Psoas muscle (tissue), 8 donors: ENCODE data around the gene NME3. TPM values are rescaled to one million over a fixed set of nuclear protein-coding genes. Genes with fewer than 3 reads are reported as not detected.
A peak's percentile ranks its signal among the peaks of the same experiment; 100 is the strongest.

Experiments
- ATAC-seq, 4 donors: fragments of 200-7000 bp; cut with Tn5 transposase; one replicate each; pipeline ENCODE4 v1.9.1; 2020; ENCODE audit warnings: moderate library complexity in 3 of 4, mild to moderate bottlenecking in 2 of 4
- DNase-seq, 2 donors: peaks; one replicate each; pipeline ENCODE4 v3.0.0-alpha.2; 2020
- H3K27ac ChIP-seq: fragments of 200-600 bp; one replicate; pipeline ENCODE4 v1.8.0; 2022
- H3K27me3 ChIP-seq, 3 donors: fragments of 200-600 bp in 1 of 3; one replicate each; pipeline versions ENCODE4 v1.6.1 to v1.8.0; 2013 to 2022; ENCODE audit warnings: low read length in 2 of 3, mild to moderate bottlenecking in 2 of 3, moderate library complexity in 1 of 3; ENCODE audit not compliant: insufficient read depth in 3 of 3
- H3K36me3 ChIP-seq, 2 donors: fragments of 200-600 bp in 1 of 2; one replicate each; pipeline versions ENCODE4 v1.6.1 to v1.8.0; 2013 to 2022; ENCODE audit warnings: low read depth in 1 of 2, mild to moderate bottlenecking in 1 of 2, moderate library complexity in 1 of 2; ENCODE audit not compliant: insufficient read depth in 1 of 2
- H3K4me1 ChIP-seq: fragments of 200-600 bp; one replicate; pipeline ENCODE4 v1.8.0; 2022
- H3K4me3 ChIP-seq: fragments of 200-600 bp; one replicate; pipeline ENCODE4 v1.8.0; 2022; ENCODE audit warnings: mild to moderate bottlenecking
- H3K9me3 ChIP-seq: fragments of 200-600 bp; one replicate; pipeline ENCODE4 v1.8.0; 2022
- WGBS, 3 donors: extraction: QIAGEN DNeasy Blood & Tissue Kit; methylation state at CpG; one replicate each; pipeline versions ENCODE4 v1.1.6 to v1.1.7; 2013; 5-methylcytosine and 5-hydroxymethylcytosine counted together
- intact Hi-C, 2 donors: fragments of 100-400 bp; cut with DNase I; formaldehyde crosslinking; loops; one replicate each; pipeline versions ENCODE4 v1.11.0 to v1.14.2; 2022
- polyA plus RNA-seq, 3 donors: library from polyadenylated mRNA; stranded (reverse); fragments of 200-250 nt; gene quantifications; one replicate each; pipeline ENCODE4 v1.2.3, GENCODE V29; 2013
- total RNA-seq, 4 donors: library from RNA; stranded (reverse); fragmentation: NEBNext Ultra II Directional in 2 of 4; extraction: Animal tissue kit (Norgen Biotek cat#: 25700) in 2 of 4; gene quantifications; one replicate each; pipeline versions ENCODE4 v1.2.1 to v1.2.4, GENCODE V29; 2021 to 2023
- TF ChIP-seq, protein P1 (sequence below): fragments of 200-600 bp; IDR thresholded peaks from one replicate; pipeline ENCODE4 v1.8.0; 2022; ENCODE audit warnings: antibody characterized with exemption
- donor health status: healthy with polysubstance abuse.
- donor health status: DM: no; HTN: no; CAD: no; lungs with moderate emphysema.
- donor health status: Bipolar disorder and iron deficiency.
- donor health status: healthy.
- donor health status: DM: yes; HTN: yes; CAD: no.
- donor health status: DM: no; HTN: no; CAD: no.
- donor health status: DM: no; HTN: no; CAD: no.
- donor health status: DM: yes; HTN: yes; CAD: no.

The NME3 gene
- total and polyA plus RNA-seq, 7 donors: 9.9 to 27.1 (median 18.8) TPM

DNA sequence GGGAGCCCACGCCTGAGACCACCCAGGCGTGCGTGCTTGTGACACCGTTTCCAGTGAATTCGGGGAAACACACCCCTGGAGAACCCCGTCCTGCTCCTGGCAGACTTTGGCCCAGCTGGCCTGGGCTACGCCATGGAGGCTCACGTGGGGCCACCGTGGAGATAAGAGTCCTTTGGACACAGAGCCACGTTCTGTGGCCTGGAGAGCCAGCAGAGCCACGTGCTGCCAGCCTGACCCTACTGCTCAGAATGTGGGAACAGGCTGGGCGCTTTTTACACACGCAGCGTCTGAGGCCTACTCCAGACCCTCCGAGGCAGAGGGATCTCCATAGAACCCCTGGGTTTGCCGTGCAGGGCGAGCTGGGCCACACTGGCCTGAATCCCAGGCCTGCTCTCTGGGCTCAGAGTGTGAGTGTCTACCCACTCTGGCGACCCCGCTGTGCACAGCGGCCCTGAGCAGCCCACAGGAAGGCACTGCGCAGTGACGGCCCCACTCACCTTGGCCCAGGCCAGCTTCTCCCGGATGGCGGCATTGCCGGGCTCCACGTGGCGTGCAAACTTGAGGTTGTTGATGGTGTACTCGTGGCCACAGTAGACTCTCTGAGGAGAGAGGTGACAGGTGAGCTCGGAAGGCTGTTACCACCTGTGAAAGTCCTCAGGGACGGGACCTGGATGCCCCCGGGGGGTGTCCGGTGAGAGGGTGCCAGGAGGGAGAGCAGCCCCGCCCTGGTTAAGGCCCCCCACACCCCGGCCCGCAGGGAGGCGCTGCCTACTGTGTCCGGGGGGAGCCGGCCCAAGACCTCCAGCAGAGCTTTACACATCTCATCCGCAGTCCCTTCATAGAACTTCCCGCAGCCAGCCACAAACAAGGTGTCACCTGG is 45.3 kb upstream of the NME3 start:
- no peaks in the 10 kb centered on the region for H3K4me1 ChIP-seq
- no peak overlapping the region for H3K4me3 ChIP-seq
- H3K36me3 ChIP-seq: peaks cover 0 to 74% of the 10 kb centered on the region in 2 donors
- TF ChIP-seq, protein P1, sequence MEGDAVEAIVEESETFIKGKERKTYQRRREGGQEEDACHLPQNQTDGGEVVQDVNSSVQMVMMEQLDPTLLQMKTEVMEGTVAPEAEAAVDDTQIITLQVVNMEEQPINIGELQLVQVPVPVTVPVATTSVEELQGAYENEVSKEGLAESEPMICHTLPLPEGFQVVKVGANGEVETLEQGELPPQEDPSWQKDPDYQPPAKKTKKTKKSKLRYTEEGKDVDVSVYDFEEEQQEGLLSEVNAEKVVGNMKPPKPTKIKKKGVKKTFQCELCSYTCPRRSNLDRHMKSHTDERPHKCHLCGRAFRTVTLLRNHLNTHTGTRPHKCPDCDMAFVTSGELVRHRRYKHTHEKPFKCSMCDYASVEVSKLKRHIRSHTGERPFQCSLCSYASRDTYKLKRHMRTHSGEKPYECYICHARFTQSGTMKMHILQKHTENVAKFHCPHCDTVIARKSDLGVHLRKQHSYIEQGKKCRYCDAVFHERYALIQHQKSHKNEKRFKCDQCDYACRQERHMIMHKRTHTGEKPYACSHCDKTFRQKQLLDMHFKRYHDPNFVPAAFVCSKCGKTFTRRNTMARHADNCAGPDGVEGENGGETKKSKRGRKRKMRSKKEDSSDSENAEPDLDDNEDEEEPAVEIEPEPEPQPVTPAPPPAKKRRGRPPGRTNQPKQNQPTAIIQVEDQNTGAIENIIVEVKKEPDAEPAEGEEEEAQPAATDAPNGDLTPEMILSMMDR: no peak
- WGBS, 3 donors: 87 to 94% (median 92%) methylated on average over 40 of the region's 40 CpGs
- H3K27me3 ChIP-seq: no peaks in the 10 kb centered on the region
- DNase-seq (no peak), ATAC-seq (peak in 1 of 4 donors; percentile 27)
- H3K27ac ChIP-seq: no peak overlapping the region
- H3K9me3 ChIP-seq: no peaks in the 10 kb centered on the region
- intact Hi-C loops: no loop called here

DNA sequence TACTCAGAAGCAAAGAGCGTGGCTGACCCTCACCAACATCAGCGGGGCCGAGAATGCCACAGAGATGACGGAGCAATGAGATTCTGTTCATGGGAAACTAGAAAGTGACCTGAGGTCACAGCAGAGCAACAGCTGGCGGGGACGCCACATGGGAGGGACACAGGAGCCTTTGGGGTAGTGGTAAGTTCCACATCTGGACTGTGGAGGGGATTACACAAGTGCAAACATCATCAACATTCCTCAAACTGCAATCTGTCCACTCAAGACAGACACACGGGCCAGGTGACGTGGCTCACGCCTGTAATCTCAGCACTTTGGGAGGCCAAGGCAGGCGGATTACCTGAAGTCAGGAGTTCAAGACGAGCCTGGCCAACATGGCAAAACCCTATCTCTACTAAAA is 44.1 kb upstream of the NME3 start:
- H3K36me3 ChIP-seq: peaks cover 0 to 69% of the 10 kb centered on the region in 2 donors
- intact Hi-C loops: no loop called here
- TF ChIP-seq, protein P1: no peak
- H3K4me3 ChIP-seq: no peak overlapping the region
- ATAC-seq: peak in 2 of 4 donors; percentile 32 to 47
- no peaks in the 10 kb centered on the region for H3K4me1 ChIP-seq
- H3K9me3 ChIP-seq: no peaks in the 10 kb centered on the region
- no peaks in the 10 kb centered on the region for H3K27me3 ChIP-seq
- no peak overlapping the region for H3K27ac ChIP-seq
- 67 to 86% (median 78%) methylated on average over 11 of the region's 11 CpGs for WGBS, 3 donors
- DNase-seq: no peak

DNA sequence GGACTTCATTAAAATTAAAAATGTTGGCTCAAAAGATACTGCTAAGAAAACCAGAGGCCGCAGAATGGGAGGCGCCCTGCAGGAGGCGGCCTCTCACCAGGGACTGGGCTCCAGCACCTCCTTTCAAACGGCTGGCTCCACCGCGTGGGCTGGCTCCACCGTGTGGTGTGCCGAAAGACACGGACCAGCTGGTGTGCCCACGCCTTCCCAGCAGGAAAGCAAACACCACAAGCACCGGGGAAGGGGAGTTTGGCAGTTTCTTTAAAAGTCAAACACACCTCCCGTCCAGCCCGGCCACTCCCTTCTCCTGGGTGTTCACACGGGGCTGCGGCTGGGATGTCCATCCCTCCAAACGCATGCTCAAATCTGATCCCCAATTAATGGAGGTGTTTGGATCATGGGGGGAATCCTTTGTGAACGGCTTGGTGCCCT is 41.4 kb upstream of the NME3 start:
- Histone ChIP-seq H3K4me1 (no peaks in the 10 kb centered on the region), H3K4me3 (no peak overlapping the region), H3K27ac (no peak overlapping the region), H3K36me3 (peaks cover 0 to 66% of the 10 kb centered on the region in 2 donors), H3K9me3 (no peaks in the 10 kb centered on the region), H3K27me3 (no peaks in the 10 kb centered on the region)
- TF ChIP-seq, protein P1: peak; percentile 22
- 28 to 39% (median 34%) methylated on average over 17 of the region's 17 CpGs for WGBS, 3 donors
- intact Hi-C loops: no loop called here
- ATAC-seq: peak; percentile 61 to 79 (median 74)
- DNase-seq: no peak

DNA sequence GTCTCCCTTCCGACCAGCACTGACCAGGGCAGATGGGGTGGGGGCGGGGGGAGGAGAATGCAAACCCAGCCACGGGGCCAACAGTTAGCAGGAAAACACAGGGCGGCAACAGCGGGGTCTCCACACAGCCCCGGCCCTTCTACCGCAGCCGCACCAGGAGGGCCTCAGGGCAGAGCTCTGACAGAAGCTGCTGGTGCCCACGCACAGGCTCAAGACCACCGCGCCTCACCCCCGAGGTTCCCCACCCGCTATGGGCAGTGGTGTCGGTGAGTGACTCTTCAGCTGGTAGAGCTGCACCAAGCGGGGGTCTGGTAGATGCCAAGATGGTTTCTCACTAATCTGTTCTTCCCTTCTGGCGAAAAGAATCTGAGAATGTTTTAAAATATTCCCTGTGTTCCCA is 39.2 kb upstream of the NME3 start:
- ATAC-seq (no peak), DNase-seq (no peak)
- Histone ChIP-seq H3K27ac (no peak overlapping the region), H3K4me1 (no peaks in the 10 kb centered on the region), H3K9me3 (no peaks in the 10 kb centered on the region), H3K36me3 (peaks cover 0 to 65% of the 10 kb centered on the region in 2 donors), H3K4me3 (no peak overlapping the region), H3K27me3 (no peaks in the 10 kb centered on the region)
- TF ChIP-seq, protein P1: no peak
- intact Hi-C loops: no loop called here
- 94% methylated on average over 16 of the region's 16 CpGs for WGBS, 3 donors
